GM18517 (cell line): ENCODE measurements around the gene ZNF516.

Source experiments
- ATAC-seq: cut with Tn5 transposase; IDR thresholded peaks from one replicate; pipeline ENCODE4 v1.9.1; 2021; ENCODE audit warnings: mild to moderate bottlenecking, moderate library complexity; ENCODE audit not compliant: unreplicated experiment

Gene ZNF516

GRCh38 chr18:76349067-76349715 lies 145.9 kb downstream of the ZNF516 start:
- ATAC-seq: peak; percentile 64

DNA sequence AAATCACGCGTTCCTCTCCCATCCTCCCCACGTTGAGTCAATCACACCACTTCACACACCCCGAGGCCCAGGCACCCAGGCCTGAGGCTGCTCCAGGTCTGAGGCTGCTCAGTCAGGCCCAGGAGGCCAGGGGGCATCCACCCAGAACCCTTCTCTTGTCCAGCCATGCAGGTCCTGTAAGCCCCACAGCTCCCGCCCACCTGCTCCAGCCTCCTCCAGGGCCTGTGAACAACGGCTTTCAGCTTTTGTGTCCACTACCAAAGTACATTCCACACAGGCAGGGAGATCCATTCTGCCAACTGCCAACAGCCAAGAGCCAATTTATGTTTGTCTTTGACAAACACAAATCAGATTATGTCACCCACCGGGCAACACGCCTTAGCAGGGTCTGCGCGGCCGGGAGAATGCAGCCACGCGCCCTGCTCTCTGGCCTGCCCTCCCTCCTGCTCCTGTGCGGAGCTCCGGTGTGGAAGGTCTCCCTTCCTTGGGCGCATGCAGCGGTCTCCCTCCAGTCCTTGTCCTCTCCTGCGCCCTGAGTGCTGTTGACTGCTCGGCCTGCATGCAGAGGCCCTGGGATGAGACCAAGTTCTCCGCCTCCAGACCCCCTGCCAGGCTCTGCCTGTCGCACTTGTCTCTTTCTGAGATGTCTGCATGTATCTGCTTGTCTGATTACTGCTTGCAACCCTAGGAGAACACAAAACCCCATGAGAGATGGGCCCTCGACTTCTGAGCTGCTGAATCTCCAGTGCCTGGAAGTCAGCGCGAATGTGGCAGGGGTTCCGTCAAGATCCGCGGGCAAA lies 146.6 kb downstream of the ZNF516 start:
- no peak for ATAC-seq

- ATAC-seq: no peak
Measured at GRCh38 chr18:76347341-76347740, 147.7 kb downstream of the ZNF516 start.

- no peak for ATAC-seq
Measured at GRCh38 chr18:76346490-76347130, 148.4 kb downstream of the ZNF516 start.

- ATAC-seq: no peak
Measured at GRCh38 chr18:76345901-76346300, 149.1 kb downstream of the ZNF516 start.

- no peak for ATAC-seq
Measured at GRCh38 chr18:76343938-76344569, 151.0 kb downstream of the ZNF516 start.

GRCh38 chr18:76340410-76340809 lies 154.6 kb downstream of the ZNF516 start:
- ATAC-seq: no peak

DNA sequence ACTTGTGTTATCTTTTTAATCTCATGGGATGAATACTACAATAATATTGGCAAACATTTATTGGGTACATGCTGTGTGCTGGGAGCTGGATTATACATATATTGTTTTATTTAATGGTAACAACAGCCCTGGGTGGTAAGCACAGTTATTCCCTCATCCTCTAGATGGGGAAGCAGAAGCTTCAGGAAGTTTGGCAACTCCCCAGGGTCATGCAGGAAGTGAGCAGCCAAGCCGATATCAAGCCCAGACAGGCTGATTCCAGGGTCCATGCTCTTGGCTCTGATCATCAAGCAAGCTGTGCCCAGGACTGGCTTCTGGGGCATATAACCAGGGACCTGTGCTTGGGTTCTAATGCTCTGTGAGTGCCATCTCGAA lies 155.8 kb downstream of the ZNF516 start:
- ATAC-seq: no peak

- no peak for ATAC-seq
Measured at GRCh38 chr18:76338619-76339245, 156.3 kb downstream of the ZNF516 start.

DNA sequence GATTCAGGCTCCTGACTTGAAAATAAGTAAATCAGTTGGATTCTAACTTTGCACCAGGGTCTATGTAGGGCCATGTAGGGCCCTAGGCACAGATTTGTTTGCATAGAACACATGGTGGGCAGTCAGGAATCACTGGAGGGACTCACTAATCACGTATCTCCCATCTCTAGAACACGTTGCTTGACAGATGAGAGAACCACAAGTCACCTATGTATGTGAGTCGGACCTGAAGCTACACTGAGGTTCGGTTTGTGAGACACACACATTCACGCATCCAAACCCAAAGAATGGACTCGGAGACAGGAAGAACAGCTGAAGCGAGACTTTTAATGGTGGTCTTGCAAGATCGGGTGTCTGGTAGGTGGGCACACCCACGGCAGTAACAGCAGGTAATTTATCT lies 157.0 kb downstream of the ZNF516 start:
- no peak for ATAC-seq

DNA sequence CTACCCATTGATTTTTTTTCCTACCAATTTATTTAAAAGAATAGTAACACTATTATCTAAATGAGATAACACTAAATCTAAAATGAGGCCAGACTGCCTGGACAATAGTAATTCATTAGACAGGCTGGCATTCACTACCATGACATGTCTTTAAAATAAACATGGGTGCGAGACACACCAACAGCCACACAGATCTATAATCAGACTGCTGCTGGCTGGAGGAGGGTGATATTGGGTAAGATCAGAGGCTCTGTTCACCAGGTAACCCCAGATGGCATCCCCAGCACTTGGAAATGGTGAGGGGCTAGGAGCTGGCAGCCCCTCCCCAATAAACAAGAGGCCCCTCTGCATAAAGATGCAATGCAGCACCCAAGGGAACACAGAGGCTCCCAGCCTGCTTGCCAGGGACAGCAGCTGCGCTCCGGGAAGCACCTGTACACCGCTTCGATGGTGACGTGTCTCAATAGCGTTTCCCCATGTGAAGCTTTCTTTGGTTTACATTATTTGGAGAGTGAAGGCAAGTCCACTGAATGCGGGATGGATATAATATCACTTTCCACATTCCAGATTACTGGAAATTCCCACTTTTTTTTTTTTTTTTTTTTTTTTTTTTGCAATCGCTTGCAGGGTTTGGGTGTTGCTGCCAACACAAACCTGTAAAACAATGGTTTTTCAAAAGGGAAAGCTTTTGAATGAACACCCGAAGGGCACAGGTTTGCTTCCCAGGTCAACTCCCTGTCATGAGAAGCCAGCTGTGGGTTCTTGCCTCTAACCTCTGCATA lies 159.0 kb downstream of the ZNF516 start:
- no peak for ATAC-seq

DNA sequence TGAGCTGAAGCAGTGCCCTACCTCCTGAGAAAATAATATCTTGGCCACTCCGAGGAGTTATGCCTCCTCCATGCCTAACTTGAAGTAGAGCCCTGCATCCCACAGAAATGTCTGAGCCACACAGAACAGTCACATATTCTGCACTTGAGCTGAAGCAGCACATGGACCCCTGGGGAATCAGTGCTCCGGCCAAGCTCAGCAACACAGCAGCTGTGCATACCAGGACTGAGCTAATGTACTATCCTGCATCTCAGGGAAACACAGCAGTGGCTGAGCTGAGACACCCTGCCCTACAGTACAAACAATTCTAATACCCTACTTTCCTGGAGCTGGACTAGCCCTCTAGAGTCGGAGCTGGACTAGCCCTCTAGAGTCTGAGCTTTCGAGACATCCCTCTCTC lies 166.9 kb downstream of the ZNF516 start:
- no peak for ATAC-seq

GRCh38 chr18:76323891-76324290 lies 171.2 kb downstream of the ZNF516 start:
- no peak for ATAC-seq

DNA sequence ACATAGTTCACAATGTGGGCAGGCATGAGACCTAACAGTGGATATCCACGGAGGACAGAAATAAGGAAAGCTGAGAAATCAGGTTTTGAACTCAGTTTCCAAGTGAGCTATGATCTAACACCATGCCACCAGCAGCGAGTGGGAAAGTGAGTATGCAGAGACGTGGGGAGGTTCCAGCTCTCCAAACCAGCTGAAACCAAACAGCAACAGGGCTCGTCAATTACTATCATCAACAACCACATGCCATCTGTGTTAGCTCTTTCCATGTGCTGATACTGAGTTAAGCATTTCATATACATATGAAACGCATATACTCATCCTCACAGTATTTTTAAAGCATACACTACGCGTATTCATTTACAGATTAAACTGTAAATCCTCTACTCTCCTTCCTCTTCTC lies 172.4 kb downstream of the ZNF516 start:
- ATAC-seq: no peak

- no peak for ATAC-seq
Measured at GRCh38 chr18:76319366-76319765, 175.7 kb downstream of the ZNF516 start.

- no peak for ATAC-seq
Measured at GRCh38 chr18:76318607-76319006, 176.4 kb downstream of the ZNF516 start.

DNA sequence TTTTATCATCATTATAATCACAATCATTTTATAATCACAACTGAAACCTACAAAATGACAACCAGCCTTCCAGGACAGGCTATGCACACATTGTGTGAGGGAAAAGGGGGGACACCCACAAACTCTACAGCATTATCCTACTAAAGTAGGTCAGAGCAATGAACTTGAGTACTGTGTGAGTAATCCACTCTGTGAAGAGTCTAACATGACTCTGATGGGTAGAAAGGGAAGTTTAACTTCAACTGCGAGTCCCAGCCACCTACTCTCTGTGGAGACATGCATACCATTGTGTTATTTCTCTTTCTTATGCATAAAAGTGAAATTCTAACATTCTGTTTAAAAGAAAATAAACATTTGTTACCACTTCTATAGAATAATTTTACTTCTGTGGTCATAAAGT lies 177.9 kb downstream of the ZNF516 start:
- no peak for ATAC-seq

GRCh38 chr18:76315722-76316230 lies 179.3 kb downstream of the ZNF516 start:
- no peak for ATAC-seq

DNA sequence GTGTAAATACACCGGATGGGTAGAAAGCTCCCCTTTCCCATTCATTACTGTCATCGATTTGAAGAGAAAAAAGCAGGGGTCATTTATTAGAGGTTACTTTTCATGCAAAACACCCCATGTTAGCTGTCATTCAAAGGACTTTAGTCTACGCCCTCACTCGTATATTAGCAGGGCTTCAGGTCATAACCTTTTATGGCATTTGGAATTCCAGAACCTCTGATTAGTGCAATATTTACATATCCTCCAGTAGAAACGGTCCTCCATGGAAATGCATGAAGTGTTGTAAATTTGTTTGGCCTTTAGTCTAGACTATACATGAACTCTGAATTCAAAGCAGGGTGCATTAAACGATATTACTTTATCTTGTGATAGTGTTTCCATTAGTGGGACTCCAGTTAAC lies 180.5 kb downstream of the ZNF516 start:
- no peak for ATAC-seq

DNA sequence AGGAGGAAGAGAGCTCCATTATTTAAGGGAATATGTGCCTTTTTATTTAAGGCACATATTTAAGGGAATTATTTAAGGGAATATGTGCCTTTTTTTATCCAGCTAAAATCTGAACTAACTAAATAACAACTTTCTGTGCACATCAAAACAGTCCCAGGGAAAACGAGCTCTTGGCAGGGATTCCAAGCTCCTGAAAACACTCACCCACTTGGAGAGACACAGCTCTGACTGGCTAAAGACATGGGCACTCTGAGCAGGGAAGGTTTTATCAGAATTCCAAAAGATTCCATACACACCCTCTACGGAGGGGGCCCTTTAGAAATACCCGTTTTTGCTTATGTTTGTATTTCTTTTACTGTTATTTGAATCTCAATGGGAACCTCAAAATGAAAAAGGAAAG lies 181.0 kb downstream of the ZNF516 start:
- no peak for ATAC-seq
